Measurements from ENCODE around the gene SIMC1.
A peak's percentile ranks its signal among the peaks of the same experiment; 100 is the strongest.

SIMC1 gene

GRCh38 chr5:176383961-176384360 is 145.7 kb downstream of the SIMC1 start:
- H3K27ac ChIP-seq: no peak overlapping the region
- H3K4me3 ChIP-seq (ENCODE audit: low read depth, low read length): no peak overlapping the region
- no peaks in the 10 kb centered on the region for H3K27me3 ChIP-seq (ENCODE audit: control insufficient read depth, insufficient read depth, low read length)
- no peak overlapping the region for H2AFZ ChIP-seq
- no peak overlapping the region for H3K9ac ChIP-seq
- H3K9me3 ChIP-seq (ENCODE audit: control insufficient read depth, low read length): no peaks in the 10 kb centered on the region
- no peak overlapping the region for H3K4me2 ChIP-seq (ENCODE audit: low read length)
- H3K79me2 ChIP-seq: peaks cover 6% of the 10 kb centered on the region
- no peaks in the 10 kb centered on the region for H3K36me3 ChIP-seq (ENCODE audit: control insufficient read depth, insufficient read depth, low read length)
- peaks cover 8% of the 10 kb centered on the region for H3K4me1 ChIP-seq
- no peak for TF ChIP-seq CTCF (IDR thresholded peaks at IDR 0.05)

DNA sequence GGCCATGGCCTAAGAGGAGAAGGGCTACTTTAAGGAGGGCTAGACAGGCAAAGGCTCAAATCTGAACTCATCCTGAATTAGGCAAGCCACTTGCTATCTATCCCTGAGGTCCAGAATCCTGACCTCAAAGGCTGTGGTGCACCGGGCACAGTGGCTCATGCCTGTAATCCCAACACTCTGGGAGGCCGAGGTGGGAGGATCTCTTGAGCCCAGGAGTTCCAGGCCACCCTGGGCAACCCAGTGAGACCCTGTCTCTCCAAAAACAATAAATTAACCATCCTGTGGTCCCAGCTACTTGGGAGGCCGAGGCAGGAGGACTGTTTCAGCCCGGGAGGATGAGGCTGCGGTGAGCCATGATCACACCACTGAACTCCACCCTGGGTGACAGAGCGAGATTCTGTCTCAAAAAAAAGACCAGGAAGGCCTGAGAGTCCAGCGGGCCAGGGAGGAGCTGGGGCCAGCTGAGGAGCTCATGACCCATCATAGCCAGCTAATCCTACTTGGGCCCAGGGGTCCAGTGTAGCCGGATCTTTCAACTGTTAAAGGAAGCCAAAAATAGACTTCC is 146.2 kb downstream of the SIMC1 start:
- H3K4me2 ChIP-seq (ENCODE audit: low read length): no peak overlapping the region
- H3K27me3 ChIP-seq (ENCODE audit: control insufficient read depth, insufficient read depth, low read length): no peaks in the 10 kb centered on the region
- H3K79me2 ChIP-seq: peaks cover 6% of the 10 kb centered on the region
- no peak overlapping the region for H2AFZ ChIP-seq
- no peaks in the 10 kb centered on the region for H3K36me3 ChIP-seq (ENCODE audit: control insufficient read depth, insufficient read depth, low read length)
- no peak overlapping the region for H3K4me3 ChIP-seq (ENCODE audit: low read depth, low read length)
- no peak overlapping the region for H3K27ac ChIP-seq
- no peak for TF ChIP-seq CTCF (IDR thresholded peaks at IDR 0.05)
- H3K4me1 ChIP-seq: peaks cover 8% of the 10 kb centered on the region
- no peaks in the 10 kb centered on the region for H3K9me3 ChIP-seq (ENCODE audit: control insufficient read depth, low read length)
- H3K9ac ChIP-seq: no peak overlapping the region

DNA sequence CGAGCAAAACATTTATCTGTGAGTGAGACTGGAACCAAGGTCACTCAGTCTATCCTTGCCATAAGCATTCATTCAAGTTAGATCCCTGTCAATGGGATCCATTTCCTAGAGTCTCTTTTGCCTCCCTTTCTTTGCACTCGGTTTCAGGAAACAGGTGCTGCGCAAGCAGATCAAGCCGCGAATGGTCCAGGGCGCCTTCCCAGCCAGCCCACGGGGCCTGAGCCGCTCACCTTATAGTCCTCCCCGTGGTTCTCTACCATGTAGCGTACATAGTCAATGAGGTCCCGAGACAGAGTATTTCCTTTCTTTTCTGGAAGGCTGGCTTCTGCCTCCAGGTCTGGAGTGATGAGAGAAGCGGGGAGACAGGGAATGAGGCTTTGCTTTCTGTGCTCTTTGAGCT is 146.8 kb downstream of the SIMC1 start:
- Histone ChIP-seq H3K4me1 (peaks cover 13% of the 10 kb centered on the region), H3K27ac (no peak overlapping the region), H3K4me3 (ENCODE audit: low read depth, low read length) (no peak overlapping the region), H3K4me2 (ENCODE audit: low read length) (no peak overlapping the region), H2AFZ (no peak overlapping the region), H3K27me3 (ENCODE audit: control insufficient read depth, insufficient read depth, low read length) (no peaks in the 10 kb centered on the region), H3K9ac (no peak overlapping the region), H3K36me3 (ENCODE audit: control insufficient read depth, insufficient read depth, low read length) (no peaks in the 10 kb centered on the region), H3K79me2 (peaks cover 6% of the 10 kb centered on the region), H3K9me3 (ENCODE audit: control insufficient read depth, low read length) (no peaks in the 10 kb centered on the region)
- no peak for TF ChIP-seq CTCF (IDR thresholded peaks at IDR 0.05)

DNA sequence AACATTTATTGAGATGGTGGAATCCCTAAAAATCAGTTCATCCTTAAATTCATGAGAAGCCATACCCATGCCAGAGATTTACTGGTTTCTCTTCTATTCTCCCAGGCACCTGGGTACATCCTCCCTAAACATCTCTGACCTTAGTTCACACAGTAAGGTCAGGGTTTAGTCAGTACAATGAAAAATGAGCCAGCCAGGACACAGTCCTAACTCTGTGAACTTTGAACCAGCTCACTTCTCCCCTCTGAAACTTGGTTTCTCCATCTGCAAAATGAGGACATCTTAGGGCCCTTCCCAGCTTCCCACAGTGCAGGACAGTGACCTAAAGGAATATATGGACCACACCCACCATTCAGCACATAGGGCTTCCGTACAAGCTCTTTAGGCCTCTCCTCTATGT is 148.3 kb downstream of the SIMC1 start:
- Histone ChIP-seq H3K4me3 (ENCODE audit: low read depth, low read length) (no peak overlapping the region), H3K79me2 (peaks cover 11% of the 10 kb centered on the region), H3K27ac (no peak overlapping the region), H3K9me3 (ENCODE audit: control insufficient read depth, low read length) (no peaks in the 10 kb centered on the region), H3K4me1 (peaks cover 15% of the 10 kb centered on the region), H3K27me3 (ENCODE audit: control insufficient read depth, insufficient read depth, low read length) (no peaks in the 10 kb centered on the region), H3K36me3 (ENCODE audit: control insufficient read depth, insufficient read depth, low read length) (no peaks in the 10 kb centered on the region), H2AFZ (no peak overlapping the region), H3K4me2 (ENCODE audit: low read length) (no peak overlapping the region), H3K9ac (no peak overlapping the region)
- TF ChIP-seq CTCF (IDR thresholded peaks at IDR 0.05): no peak

DNA sequence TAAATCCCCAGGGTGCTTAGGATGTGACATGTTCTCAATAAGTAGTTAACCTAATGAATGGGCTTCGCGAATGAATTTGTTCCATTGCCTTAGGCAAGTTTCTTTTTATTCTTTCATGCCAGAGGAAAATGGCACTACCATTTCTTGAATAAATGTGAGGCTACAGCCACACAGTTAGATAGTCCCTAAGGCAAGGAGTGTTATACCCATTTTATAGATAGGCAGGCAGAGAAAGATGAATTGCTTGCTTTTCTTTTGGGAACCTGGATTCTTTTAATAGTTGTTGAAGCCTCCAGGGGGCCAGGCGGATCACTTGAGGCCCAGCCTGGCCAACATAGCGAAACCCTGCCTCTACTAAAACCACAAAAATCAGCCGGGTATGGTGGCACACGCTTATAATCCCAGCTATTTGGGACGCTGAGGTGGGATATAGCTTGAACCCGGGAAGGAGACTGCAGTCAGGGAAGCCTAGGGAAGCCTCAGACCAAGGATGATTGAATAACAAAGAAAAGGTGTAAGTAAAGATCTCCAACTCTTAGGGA is 149.2 kb downstream of the SIMC1 start:
- no peaks in the 10 kb centered on the region for H3K36me3 ChIP-seq (ENCODE audit: control insufficient read depth, insufficient read depth, low read length)
- H3K79me2 ChIP-seq: peaks cover 13% of the 10 kb centered on the region
- H3K4me2 ChIP-seq (ENCODE audit: low read length): peak overlapping the region; percentile 96
- no peaks in the 10 kb centered on the region for H3K9me3 ChIP-seq (ENCODE audit: control insufficient read depth, low read length)
- H3K9ac ChIP-seq: no peak overlapping the region
- peaks cover 15% of the 10 kb centered on the region for H3K4me1 ChIP-seq
- H3K4me3 ChIP-seq (ENCODE audit: low read depth, low read length): peak overlapping the region; percentile 85
- no peak overlapping the region for H3K27ac ChIP-seq
- no peak overlapping the region for H2AFZ ChIP-seq
- TF ChIP-seq CTCF (IDR thresholded peaks at IDR 0.05): no peak
- no peaks in the 10 kb centered on the region for H3K27me3 ChIP-seq (ENCODE audit: control insufficient read depth, insufficient read depth, low read length)
